ENCODE data around the gene NRL.

Gene NRL

DNA sequence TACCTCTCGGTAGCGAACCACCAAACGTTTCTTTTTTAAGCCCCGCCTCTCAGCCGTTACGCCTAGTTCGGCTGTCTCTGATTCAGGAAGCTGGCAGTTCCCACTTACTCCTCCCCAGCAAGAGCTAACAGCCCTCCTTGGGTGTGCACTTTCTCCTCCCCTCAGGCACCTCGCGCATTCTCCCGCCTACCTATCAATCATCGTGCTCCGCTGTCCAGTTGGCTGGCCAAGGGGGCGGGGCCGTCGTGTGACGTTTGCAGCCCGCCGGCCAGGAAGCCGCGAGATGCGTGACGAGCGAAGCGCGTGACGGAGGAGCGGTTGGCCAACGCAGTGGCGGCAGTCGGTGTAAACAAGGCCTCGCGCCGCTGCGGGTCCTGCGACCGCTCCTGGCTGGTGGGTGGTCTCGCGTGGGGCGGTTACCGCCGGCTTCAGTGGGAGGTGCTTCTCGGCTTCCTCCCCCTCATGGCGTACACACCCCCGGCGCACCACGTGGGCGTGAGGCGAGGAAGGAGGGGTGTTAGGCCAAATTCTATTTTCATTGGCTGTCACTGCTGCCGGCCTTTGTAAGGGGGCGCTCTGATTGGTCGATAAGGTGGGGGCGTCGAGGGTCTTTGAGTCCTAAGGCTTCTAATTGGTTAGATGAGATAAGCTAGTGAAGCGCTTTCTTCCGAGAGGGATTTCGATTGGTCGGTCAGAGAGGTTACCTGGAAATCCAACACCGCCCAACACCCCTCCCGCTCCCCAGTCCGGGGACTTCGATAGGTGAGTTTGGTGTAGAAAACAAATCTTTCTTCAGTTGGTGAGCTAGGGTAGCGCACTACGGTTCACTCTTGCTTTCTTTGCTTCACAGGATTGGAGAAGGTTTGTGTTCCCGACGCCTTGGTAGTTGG, at the start of gene NRL, which contains the start of gene DCAF11:
TSS of gene NRL (minus strand) at position 418 of the 890 bp plus-strand sequence. CDS start 32,101 bp downstream, outside the sequence.
TSS of gene DCAF11 (plus strand) at position 246 of the 890 bp plus-strand sequence. CDS start 818 bp downstream, outside the sequence.
- H3K4me3 ChIP-seq, result peak within 1 kb of the TSS; percentile 50 to 69 (median 62)
- H3K27ac ChIP-seq, result peak within 1 kb of the TSS; percentile 90 to 99 (median 99)

- H3K4me3 ChIP-seq, result peak overlapping the region; percentile 54 to 76 (median 72)
- peak overlapping the region in 20 of 21 experiments; percentile 86 to 100 (median 98) for H3K27ac ChIP-seq
Measured at GRCh38 chr14:24162093-24162492, 47.3 kb upstream of the NRL start.

DNA sequence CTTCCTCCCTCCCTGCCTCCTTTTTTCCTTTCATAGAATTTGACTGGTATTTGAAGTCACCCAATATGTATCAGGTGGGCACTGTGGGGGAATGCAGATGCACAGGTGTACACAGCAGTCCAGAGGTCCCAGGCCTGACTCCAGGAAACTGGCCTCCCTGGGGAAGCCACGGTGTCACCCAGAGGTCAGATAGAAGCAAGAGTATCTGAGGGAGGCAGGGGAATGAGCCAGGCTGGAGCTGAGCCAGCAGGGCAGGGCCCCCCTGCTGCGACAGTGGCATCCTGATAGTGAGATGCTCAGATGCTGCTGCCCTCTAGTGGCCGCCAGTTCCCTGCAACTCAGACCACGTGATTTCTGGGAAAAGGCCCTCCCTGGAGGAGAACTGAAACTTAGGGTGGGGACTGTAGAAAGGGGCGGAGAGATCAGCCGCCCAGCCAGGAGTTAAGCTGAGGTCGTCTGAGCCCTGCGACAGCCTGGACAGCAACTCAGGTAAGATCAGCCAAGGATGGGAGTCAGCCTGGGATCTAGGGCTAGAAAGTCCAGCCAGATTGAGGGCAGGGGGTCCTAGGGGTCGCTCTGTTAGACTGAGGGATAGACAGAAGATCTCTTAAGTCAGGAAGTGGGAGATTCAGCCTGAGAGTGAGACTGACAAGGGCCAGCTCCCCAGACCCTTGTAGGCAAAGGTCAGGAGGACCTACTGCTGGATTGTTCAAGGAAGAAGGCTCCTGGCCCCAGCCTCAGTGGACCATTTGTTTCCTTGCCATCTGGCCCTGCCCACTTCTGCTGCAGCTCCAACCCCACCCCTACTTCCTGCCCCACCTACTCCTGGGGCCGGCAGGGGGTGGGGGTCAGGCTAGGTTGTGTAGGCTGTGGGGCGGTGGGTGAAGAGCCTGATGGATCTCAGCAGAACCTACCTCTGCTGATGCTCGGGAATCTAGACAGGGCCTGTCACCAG, 46.4 kb upstream of the NRL start, which contains the start of gene IRF9:
TSS of gene IRF9 (plus strand) at position 416 of the 955 bp plus-strand sequence. CDS start 880 bp downstream, outside the sequence.
- H3K27ac ChIP-seq, result peak within 1 kb of the TSS; percentile 81 to 100 (median 98)

DNA sequence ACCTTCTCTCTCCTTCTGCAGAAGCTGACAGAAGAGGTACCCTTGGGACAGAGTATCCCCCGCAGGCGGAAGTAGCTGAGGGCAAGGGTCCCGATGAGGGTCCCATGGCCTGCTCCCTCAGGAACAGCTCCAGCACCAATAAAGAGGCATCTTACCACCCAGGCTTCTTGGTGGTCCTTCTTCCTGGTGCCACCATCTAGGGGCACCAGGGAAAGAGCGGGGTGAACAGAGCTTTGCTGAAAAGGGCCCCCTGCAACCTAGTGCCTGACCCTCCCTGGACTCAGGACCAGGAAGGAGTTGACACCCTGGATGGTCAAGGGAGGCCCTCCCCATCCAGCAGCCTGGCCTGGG, 45.7 kb upstream of the NRL start:
- peak overlapping the region; percentile 31 to 100 (median 98) for H3K27ac ChIP-seq
- no peak overlapping the region for H3K4me3 ChIP-seq

More for the DNA sequence above, 46.4 kb upstream of the NRL start, which contains the start of gene IRF9:
- peak within 1 kb of the TSS; percentile 54 to 76 (median 72) for H3K4me3 ChIP-seq

DNA sequence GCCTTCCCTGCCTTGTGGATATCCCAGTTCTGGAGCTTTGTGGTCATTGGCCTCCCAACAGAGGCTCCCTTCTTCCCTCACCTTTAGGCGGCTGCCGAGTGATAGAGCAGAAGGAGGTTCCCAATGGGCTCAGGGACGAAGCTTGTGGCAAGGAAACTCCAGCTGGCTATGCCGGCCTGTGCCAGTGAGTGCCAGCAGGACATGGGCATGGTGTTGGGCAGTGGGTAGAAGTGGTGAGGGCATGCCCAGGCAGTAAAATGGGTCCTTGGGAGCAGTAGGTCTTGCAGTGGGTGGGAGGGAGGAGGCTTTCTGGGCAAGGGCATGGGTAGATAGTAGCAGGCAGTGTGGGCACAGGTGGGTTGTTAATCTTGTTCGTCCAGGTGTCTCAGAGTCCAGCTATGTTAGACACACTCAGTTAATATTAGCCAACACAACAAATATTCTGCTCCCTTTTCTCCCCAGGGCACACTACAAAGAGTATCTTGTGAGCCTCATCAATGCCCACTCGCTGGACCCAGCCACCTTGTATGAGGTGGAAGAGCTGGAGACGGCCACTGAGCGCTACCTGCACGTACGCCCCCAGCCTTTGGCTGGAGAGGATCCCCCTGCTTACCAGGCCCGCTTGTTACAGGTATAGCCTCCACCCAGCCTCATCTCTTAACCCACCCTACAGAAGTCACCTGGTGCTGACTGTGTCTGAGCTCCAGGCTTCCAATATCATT, 45.2 kb upstream of the NRL start:
- H3K4me3 ChIP-seq, result no peak overlapping the region
- peak overlapping the region in 20 of 21 experiments; percentile 50 to 100 (median 98) for H3K27ac ChIP-seq

- peak overlapping the region in 2 of 21 experiments; percentile 17 to 54 for H3K27ac ChIP-seq
- no peak overlapping the region for H3K4me3 ChIP-seq
Measured at GRCh38 chr14:24157331-24157730, 42.6 kb upstream of the NRL start.

- Histone ChIP-seq H3K27ac (peak overlapping the region in 2 of 21 experiments; percentile 17 to 54), H3K4me3 (no peak overlapping the region)
Measured at GRCh38 chr14:24156840-24157239, 42.1 kb upstream of the NRL start.

- Histone ChIP-seq H3K27ac (peak overlapping the region in 3 of 21 experiments; percentile 10 to 12 (median 11)), H3K4me3 (no peak overlapping the region)
Measured at GRCh38 chr14:24155100-24155499, 40.4 kb upstream of the NRL start.

- Histone ChIP-seq H3K4me3 (no peak overlapping the region), H3K27ac (peak overlapping the region in 1 of 21 experiments; percentile 11)
Measured at GRCh38 chr14:24151404-24152080, 36.8 kb upstream of the NRL start.

GRCh38 chr14:24150993-24151392, 36.2 kb upstream of the NRL start:
- H3K4me3 ChIP-seq, result no peak overlapping the region

DNA sequence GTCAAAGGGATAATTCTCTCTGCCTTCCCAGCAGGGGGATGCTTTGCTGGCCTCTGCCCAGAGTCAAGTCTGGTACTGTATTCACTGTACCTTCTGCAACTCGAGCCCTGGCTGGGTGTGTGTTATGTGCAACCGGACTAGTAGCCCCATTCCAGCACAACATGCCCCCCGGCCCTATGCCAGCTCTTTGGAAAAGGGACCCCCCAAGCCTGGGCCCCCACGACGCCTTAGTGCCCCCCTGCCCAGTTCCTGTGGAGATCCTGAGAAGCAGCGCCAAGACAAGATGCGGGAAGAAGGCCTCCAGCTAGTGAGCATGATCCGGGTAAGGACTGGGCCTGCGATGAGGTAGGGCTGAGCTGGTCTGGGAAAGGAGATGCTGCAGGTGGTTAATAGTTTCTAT, 35.8 kb upstream of the NRL start:
- Histone ChIP-seq H3K4me3 (no peak overlapping the region), H3K27ac (peak overlapping the region in 1 of 21 experiments; percentile 1)

More at GRCh38 chr14:24150993-24151392, 36.2 kb upstream of the NRL start:
- H3K27ac ChIP-seq, result peak overlapping the region in 1 of 21 experiments; percentile 11

DNA sequence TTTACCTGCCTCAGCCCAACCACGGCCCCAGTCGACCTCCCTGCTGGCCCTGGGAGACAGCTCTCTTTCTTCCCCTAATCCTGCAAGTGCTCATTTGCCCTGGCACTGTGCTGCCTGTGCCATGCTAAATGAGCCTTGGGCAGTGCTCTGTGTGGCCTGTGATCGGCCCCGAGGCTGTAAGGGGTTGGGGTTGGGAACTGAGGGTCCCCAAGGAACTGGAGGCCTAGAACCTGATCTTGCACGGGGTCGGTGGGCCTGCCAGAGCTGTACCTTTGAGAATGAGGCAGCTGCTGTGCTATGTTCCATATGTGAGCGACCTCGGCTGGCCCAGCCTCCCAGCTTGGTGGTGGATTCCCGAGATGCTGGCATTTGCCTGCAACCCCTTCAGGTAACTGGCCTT, 35.3 kb upstream of the NRL start:
- Histone ChIP-seq H3K27ac (peak overlapping the region in 1 of 21 experiments; percentile 1), H3K4me3 (no peak overlapping the region)

DNA sequence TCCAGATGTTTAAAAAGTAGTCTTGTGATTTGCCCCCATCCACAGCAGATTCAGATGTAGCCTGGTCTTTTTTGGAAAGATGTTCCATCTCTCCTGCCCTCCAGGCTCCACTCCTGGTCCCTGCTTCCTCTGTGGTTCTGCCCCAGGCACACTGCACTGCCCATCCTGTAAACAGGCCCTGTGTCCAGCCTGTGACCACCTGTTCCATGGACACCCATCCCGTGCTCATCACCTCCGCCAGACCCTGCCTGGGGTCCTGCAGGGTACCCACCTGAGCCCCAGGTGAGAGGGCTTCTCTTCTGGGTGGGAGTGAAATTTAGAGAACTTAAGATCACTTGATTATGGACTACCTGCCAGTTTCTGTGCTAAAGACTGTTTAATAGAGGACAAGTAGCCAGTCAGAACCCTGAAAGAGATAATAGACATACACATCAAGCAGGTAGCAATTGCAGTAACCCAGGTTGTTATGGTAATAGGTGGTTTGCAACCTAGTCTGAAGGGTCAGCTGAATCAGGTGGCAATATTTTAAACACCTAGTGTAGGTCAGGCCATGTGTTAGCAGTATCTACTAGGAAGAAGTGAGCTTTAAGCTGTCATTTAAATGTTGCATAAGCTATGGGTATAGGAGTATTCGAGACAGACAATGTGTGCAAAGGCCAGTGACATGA, 34.7 kb upstream of the NRL start:
- no peak overlapping the region for H3K4me3 ChIP-seq
- H3K27ac ChIP-seq, result no peak overlapping the region

DNA sequence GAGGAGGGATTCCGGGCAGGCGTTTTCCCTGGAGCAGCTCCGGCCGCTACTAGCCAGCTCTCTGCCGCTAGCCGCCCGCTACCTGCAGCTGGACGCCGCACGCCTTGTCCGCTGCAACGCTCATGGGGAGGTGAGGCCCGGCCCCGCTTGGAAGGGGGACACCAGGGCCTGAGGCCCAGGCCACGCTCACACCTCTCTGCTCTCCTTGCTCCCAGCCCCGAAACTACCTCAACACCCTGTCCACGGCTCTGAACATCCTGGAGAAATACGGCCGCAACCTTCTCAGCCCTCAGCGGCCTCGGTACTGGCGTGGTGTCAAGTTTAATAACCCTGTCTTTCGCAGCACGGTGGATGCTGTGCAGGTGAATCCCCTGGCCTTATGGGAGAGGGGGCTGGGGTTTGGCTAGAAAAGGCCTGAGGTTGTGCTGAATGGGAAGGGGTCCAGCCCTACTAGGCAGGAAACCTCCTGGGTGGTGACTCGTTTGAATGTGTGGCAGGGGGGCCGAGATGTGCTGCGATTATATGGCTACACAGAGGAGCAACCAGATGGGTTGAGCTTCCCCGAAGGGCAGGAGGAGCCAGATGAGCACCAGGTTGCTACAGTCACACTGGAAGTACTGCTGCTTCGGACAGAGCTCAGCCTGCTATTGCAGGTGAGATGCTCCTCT, 33.1 kb upstream of the NRL start:
- Histone ChIP-seq H3K4me3 (peak overlapping the region; percentile 64 to 93 (median 82)), H3K27ac (peak overlapping the region; percentile 24 to 94 (median 88))

- Histone ChIP-seq H3K27ac (peak within 1 kb of the TSS; percentile 58 to 94 (median 88)), H3K4me3 (peak within 1 kb of the TSS; percentile 64 to 93 (median 82))
Measured at GRCh38 chr14:24146978-24147760, 32.4 kb upstream of the NRL start, which contains the start of gene RNF31. TSS of gene RNF31 (plus strand) at chr14:24147498. CDS start at chr14:24147699, 201 bp downstream.

DNA sequence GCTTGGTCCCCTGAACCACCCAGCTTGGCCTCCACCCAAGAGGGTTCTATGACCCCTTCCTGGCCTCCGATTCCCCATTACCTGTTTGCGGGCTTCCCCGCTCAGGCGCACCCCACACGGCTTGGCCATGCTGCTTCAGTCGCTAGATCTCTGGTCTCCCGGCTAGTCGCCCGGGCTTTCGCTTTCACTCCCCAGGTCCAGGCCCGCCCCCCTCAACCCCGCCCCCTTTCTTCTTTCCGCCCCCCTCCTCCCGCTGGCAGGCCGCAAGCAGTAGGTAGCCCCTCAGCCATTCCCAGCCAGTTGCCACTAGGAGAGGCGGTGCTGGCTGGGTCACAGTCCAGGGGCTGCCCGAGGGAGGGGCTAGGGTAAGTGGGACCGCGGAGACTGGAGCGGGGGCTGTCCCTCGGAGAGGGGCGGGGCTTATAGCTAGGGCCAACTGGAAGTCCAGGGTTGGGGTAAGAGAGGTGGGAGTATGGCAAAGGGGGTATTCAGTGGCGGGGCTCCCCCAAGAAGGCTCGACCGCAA, 31.8 kb upstream of the NRL start, which contains the start of gene PSME2:
TSS of gene PSME2 (minus strand) at position 158 of the 525 bp plus-strand sequence. CDS start at position 129, 29 bp downstream.
- peak within 1 kb of the TSS; percentile 64 to 93 (median 82) for H3K4me3 ChIP-seq
- H3K27ac ChIP-seq, result peak within 1 kb of the TSS; percentile 58 to 94 (median 88)

Data from skin epidermis (tissue), 12 donors.